Measurements from ENCODE around the gene CYTH1.

The CYTH1 gene

DNA sequence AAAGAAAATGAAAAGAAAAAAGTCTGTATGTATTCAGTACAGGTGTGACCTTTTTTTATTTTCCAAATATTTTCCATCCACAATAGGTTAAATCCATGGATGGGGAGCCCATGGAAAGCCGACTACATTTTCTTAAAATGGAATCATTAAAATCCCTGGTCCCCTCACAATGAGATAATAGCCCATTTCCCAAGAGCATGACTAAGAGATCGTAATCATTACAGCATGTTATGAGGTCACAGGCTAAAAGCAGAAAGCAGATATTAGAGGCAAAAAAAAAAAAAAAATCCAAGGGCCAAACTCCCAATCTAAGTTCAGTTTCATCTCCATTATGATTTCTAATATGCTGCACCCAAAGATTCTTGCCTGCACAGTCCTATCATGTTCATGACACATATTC lies 44.7 kb downstream of the CYTH1 start (continued):
- TF ChIP-seq, protein P1, sequence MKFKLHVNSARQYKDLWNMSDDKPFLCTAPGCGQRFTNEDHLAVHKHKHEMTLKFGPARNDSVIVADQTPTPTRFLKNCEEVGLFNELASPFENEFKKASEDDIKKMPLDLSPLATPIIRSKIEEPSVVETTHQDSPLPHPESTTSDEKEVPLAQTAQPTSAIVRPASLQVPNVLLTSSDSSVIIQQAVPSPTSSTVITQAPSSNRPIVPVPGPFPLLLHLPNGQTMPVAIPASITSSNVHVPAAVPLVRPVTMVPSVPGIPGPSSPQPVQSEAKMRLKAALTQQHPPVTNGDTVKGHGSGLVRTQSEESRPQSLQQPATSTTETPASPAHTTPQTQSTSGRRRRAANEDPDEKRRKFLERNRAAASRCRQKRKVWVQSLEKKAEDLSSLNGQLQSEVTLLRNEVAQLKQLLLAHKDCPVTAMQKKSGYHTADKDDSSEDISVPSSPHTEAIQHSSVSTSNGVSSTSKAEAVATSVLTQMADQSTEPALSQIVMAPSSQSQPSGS (tag by site-specific recombination; IDR thresholded peaks at IDR 0.05; ENCODE audit: low read depth), result peak; percentile 96
- TF ChIP-seq ZIC2 (tag by site-specific recombination; IDR thresholded peaks at IDR 0.05) (no peak), ZNF501 (tag by site-specific recombination; IDR thresholded peaks at IDR 0.05) (no peak), ZNF112 (tag by site-specific recombination; IDR thresholded peaks at IDR 0.05) (no peak), SCRT1 (tag by site-specific recombination; IDR thresholded peaks at IDR 0.05; ENCODE audit: borderline replicate concordance) (no peak), ZNF48 (tag by site-specific recombination; IDR thresholded peaks at IDR 0.05) (no peak), ZNF23 (tag by site-specific recombination; IDR thresholded peaks at IDR 0.05; ENCODE audit: borderline replicate concordance) (no peak), ZNF426 (tag by site-specific recombination; IDR thresholded peaks at IDR 0.05) (no peak), ZNF274 (IDR thresholded peaks at IDR 0.05; ENCODE audit: low read length) (no peak), ZNF274 (tag by site-specific recombination; IDR thresholded peaks at IDR 0.05; ENCODE audit: borderline replicate concordance) (no peak), ZNF311 (tag by site-specific recombination; IDR thresholded peaks at IDR 0.05; ENCODE audit: borderline replicate concordance) (no peak), HOXA7 (CRISPR knock-in tag; IDR thresholded peaks at IDR 0.05; ENCODE audit: borderline replicate concordance) (no peak), ZNF830 (tag by site-specific recombination; IDR thresholded peaks at IDR 0.05; ENCODE audit: low read depth) (no peak), KLF9 (tag by site-specific recombination; IDR thresholded peaks at IDR 0.05; ENCODE audit: low read depth) (no peak), ZNF843 (tag by site-specific recombination; IDR thresholded peaks at IDR 0.05) (peak; percentile 44; the same call in 1 of the 2 replicates), ZNF571 (tag by site-specific recombination; IDR thresholded peaks at IDR 0.05) (no peak), ZNF341 (tag by site-specific recombination; IDR thresholded peaks at IDR 0.05; ENCODE audit: low read depth) (no peak), HOXC10 (CRISPR knock-in tag; IDR thresholded peaks at IDR 0.05) (no peak), ZNF184 (tag by site-specific recombination; IDR thresholded peaks at IDR 0.05) (peak; percentile 79), ZNF16 (tag by site-specific recombination; IDR thresholded peaks at IDR 0.05; ENCODE audit: low read depth) (no peak), ZEB2 (tag by site-specific recombination; IDR thresholded peaks at IDR 0.05) (peak; percentile 97), MEIS1 (CRISPR knock-in tag; IDR thresholded peaks at IDR 0.05; ENCODE audit: borderline replicate concordance) (no peak), ZXDB (tag by site-specific recombination; IDR thresholded peaks at IDR 0.05) (no peak; the same call in 1 of the 2 replicates), WT1 (tag by site-specific recombination; IDR thresholded peaks at IDR 0.05) (0 out of 2 replicates have a peak, but pooled peaks have one; percentile 25)
- TF ChIP-seq, protein P2, sequence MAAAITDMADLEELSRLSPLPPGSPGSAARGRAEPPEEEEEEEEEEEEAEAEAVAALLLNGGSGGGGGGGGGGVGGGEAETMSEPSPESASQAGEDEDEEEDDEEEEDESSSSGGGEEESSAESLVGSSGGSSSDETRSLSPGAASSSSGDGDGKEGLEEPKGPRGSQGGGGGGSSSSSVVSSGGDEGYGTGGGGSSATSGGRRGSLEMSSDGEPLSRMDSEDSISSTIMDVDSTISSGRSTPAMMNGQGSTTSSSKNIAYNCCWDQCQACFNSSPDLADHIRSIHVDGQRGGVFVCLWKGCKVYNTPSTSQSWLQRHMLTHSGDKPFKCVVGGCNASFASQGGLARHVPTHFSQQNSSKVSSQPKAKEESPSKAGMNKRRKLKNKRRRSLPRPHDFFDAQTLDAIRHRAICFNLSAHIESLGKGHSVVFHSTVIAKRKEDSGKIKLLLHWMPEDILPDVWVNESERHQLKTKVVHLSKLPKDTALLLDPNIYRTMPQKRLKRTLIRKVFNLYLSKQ (tag by site-specific recombination; IDR thresholded peaks at IDR 0.05; ENCODE audit: borderline replicate concordance), result no peak
- TF ChIP-seq, protein P3, sequence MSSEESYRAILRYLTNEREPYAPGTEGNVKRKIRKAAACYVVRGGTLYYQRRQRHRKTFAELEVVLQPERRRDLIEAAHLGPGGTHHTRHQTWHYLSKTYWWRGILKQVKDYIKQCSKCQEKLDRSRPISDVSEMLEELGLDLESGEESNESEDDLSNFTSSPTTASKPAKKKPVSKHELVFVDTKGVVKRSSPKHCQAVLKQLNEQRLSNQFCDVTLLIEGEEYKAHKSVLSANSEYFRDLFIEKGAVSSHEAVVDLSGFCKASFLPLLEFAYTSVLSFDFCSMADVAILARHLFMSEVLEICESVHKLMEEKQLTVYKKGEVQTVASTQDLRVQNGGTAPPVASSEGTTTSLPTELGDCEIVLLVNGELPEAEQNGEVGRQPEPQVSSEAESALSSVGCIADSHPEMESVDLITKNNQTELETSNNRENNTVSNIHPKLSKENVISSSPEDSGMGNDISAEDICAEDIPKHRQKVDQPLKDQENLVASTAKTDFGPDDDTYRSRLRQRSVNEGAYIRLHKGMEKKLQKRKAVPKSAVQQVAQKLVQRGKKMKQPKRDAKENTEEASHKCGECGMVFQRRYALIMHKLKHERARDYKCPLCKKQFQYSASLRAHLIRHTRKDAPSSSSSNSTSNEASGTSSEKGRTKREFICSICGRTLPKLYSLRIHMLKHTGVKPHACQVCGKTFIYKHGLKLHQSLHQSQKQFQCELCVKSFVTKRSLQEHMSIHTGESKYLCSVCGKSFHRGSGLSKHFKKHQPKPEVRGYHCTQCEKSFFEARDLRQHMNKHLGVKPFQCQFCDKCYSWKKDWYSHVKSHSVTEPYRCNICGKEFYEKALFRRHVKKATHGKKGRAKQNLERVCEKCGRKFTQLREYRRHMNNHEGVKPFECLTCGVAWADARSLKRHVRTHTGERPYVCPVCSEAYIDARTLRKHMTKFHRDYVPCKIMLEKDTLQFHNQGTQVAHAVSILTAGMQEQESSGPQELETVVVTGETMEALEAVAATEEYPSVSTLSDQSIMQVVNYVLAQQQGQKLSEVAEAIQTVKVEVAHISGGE (tag by site-specific recombination; conservative IDR thresholded peaks at IDR 0.05; ENCODE audit: low read depth), result no peak
- TF ChIP-seq, protein P4, sequence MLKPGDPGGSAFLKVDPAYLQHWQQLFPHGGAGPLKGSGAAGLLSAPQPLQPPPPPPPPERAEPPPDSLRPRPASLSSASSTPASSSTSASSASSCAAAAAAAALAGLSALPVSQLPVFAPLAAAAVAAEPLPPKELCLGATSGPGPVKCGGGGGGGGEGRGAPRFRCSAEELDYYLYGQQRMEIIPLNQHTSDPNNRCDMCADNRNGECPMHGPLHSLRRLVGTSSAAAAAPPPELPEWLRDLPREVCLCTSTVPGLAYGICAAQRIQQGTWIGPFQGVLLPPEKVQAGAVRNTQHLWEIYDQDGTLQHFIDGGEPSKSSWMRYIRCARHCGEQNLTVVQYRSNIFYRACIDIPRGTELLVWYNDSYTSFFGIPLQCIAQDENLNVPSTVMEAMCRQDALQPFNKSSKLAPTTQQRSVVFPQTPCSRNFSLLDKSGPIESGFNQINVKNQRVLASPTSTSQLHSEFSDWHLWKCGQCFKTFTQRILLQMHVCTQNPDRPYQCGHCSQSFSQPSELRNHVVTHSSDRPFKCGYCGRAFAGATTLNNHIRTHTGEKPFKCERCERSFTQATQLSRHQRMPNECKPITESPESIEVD (tag by site-specific recombination; IDR thresholded peaks at IDR 0.05), result peak; percentile 69
- TF ChIP-seq, protein P5, sequence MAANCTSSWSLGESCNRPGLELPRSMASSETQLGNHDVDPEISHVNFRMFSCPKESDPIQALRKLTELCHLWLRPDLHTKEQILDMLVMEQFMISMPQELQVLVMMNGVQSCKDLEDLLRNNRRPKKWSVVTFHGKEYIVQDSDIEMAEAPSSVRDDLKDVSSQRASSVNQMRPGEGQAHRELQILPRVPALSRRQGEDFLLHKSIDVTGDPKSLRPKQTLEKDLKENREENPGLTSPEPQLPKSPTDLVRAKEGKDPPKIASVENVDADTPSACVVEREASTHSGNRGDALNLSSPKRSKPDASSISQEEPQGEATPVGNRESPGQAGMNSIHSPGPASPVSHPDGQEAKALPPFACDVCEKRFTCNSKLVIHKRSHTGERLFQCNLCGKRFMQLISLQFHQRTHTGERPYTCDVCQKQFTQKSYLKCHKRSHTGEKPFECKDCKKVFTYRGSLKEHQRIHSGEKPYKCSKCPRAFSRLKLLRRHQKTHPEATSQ (tag by site-specific recombination; IDR thresholded peaks at IDR 0.05), result no peak
- TF ChIP-seq, protein P6, sequence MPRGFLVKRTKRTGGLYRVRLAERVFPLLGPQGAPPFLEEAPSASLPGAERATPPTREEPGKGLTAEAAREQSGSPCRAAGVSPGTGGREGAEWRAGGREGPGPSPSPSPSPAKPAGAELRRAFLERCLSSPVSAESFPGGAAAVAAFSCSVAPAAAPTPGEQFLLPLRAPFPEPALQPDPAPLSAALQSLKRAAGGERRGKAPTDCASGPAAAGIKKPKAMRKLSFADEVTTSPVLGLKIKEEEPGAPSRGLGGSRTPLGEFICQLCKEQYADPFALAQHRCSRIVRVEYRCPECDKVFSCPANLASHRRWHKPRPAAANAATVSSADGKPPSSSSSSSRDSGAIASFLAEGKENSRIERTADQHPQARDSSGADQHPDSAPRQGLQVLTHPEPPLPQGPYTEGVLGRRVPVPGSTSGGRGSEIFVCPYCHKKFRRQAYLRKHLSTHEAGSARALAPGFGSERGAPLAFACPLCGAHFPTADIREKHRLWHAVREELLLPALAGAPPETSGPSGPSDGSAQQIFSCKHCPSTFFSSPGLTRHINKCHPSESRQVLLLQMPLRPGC (tag by site-specific recombination; IDR thresholded peaks at IDR 0.05), result peak; percentile 81

Data from HEK293 (cell line).